Erythroblast (primary cell): ENCODE results near the gene TMEM50B.
"Not testable (repeated sequence)": the region's sequence is repeated elsewhere in the genome, so short reads cannot be mapped to it uniquely, and the experiment has no call there.

Experiments used
- DNase-seq, 2 experiments: peaks; one replicate each; lab custom pipeline; 2025; lab: John Stamatoyannopoulos, UW
- GATA1 ChIP-seq: IDR thresholded peaks from 2 replicates; pipeline ENCODE4 v1.6.1; 2011; ENCODE audit warnings: low read depth, mild to moderate bottlenecking, control low read depth, low read length, moderate library complexity
- POLR2A ChIP-seq: IDR thresholded peaks from 2 replicates; pipeline ENCODE4 v1.6.1; 2011; ENCODE audit warnings: mild to moderate bottlenecking, low read length

Gene TMEM50B

DNA sequence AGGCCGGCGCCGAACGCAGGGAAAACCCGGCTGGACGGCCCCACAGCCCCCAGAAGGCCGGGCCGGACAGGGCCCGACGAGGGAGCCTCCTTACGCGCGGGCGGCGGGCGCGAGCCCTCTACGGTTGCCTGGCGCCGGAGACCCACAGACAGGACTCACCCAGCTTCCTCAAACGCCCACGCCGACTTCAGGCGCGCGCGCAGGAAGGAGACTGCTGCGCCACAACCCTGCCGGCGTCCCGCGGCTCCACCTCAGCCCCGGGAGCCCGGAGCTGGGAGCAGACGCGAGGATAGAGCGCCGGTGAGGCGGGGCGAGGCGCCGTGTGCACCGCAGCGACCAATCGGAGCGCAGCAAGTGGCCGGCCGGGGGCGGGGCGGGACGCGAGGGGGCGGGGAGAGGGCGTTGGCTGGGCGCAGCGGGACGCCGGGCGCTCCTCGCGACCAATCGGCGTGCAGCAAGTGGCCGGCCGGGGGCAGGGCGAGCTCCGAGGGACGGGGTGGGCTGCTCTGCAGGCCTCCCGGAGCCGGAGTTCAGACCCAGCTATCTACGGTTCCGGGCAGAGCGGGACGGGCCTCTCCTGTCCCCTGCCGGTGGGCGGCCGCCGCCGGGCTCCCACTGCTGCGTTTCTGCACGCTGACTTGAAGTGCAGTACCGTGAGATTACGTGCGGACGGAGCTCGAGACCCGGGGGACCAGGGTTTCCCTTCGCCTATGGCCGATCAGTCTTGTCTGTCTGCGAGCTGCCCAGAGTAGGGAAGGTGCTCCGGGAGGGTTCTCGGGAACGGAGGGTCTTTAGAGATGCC is at the start of gene TMEM50B:
Gene TMEM50B, minus strand, starts transcription at position 296 of the 802 bp plus-strand sequence. CDS start 11,089 bp downstream, outside the sequence.
- peak; percentile 97 to 99 for DNase-seq
- peak; percentile 81 for TF ChIP-seq POLR2A
- no peak for TF ChIP-seq GATA1

GRCh38 chr21:33522953-33523349 is 43.2 kb upstream of the TMEM50B start:
- peak; percentile 6 to 27 for DNase-seq

GRCh38 chr21:33522297-33522952 is 42.7 kb upstream of the TMEM50B start:
- TF ChIP-seq POLR2A (no peak), GATA1 (no peak)
- no peak for DNase-seq

More at GRCh38 chr21:33522953-33523349, 43.2 kb upstream of the TMEM50B start:
- TF ChIP-seq POLR2A = no peak
- TF ChIP-seq GATA1 = no peak

DNA sequence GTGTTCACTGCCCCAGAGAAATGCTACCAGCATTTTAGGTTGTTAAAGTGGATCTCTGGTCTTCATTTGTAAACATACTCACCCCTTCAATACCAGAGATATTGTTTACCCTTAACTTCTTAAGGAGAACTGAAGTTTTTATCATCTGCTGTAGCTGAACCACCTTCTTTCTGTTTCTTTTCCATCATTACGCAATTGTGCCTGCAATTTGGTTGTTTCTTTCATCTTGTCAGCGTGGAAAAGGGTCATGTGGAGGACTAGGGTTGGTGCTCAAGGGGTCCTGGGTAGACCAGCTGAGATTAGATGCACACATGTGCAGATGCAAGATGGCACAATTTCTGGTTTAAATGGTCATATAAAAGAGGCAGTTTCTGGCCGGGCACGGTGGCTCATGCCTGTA is 39.1 kb upstream of the TMEM50B start:
- DNase-seq = no peak
- no peak for TF ChIP-seq POLR2A
- no peak for TF ChIP-seq GATA1

DNA sequence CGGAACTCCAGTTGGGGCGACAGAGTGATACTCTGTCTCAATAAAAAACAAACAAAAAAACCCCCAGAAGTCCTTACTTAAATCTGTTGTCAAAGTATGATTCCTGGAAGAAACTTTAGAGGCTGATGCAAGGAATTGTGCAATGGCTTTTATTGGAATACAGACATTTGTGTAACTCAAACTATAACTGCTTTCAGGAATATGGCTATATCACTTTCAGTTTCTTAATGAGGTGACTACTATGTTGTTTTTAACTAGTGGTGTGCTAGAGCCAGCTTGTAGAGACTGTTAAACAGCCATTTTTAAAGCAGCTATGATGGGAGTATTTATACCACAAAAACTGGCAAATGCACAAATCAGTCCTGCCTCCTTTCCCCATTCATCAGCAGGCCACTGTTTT is 34.5 kb upstream of the TMEM50B start:
- TF ChIP-seq POLR2A (no peak), GATA1 (no peak)
- no peak for DNase-seq

DNA sequence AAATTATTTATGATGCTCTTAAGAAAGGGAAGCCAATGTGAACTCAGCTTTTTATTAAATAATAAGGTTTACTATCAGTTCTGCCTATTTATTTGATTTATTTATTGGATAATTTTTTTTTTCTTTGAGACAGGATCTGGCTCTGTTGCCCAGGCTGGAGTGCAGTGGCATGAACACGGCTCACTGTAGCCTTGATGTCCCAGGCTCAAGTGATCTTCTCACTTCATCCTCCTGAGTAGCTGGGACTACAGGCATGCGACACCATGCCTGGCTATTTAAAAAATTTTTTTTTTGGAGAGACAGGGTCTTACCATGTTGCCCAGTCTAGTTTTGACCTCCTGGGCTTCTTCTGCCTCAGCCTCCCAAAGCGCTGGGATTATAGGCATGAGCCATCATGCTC is 32.7 kb upstream of the TMEM50B start:
- DNase-seq = no peak
- TF ChIP-seq GATA1 = no peak
- no peak for TF ChIP-seq POLR2A

DNA sequence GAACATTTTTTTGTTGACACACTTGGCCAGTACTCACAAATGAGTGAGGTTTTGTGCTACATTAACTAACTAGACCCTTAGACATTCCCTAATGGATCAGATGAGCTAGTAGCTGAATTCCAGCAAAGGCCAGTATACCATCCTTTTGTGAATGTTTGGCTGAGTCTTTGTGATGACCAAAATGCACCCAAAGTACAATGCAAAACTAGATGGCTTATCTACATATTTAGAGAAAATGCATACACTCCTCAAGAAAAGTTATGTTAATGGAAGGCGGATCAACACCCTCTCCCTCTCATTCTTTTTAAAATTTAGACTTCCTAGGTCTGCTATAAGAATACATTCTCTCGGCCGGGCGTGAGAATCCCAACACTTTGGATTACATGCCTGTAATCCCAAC is 31.9 kb upstream of the TMEM50B start:
- TF ChIP-seq GATA1 = no peak
- no peak for TF ChIP-seq POLR2A
- DNase-seq = peak in 1 of 2 experiments; percentile 37

DNA sequence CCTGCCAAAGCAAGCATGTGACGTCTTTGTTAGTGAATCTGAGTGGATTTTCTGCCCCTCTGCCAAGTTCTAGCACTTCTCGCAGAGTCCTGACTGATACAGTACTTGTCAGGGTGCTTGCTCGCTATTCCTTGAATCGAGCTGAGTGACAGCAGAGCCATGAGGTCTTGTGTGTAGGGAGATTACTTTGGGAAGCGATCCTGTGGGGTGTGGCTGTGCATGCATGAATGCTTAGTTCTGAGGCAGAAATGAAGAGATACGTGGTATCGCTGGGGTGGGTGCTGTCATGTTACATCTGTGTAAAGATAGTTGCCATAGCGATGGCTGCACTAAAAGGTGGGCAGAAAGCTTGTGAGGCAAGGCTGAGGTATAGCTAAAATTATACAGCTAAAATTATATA is 31.1 kb upstream of the TMEM50B start:
- no peak for TF ChIP-seq POLR2A
- TF ChIP-seq GATA1 = peak; percentile 32

DNA sequence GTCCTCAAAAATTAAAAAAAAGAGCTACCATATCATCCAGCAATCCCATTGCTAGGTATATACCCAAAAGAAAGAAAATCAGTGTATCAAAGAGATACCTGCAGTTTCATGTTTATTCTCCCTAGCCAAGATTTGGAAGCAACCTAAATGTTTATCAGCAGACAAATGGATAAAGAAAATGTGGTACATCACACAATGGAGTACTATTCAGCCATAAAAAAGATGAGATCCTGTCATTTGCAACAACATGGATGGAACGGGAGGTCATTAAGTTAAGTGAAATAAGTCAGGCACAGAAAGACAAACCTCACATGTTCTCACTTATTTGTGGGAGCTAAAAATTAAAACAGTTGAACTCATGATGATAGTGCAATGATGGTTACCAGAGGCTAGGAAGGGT is 27.2 kb upstream of the TMEM50B start:
- DNase-seq = not testable (repeated sequence)

More for the DNA sequence above, 31.1 kb upstream of the TMEM50B start:
- DNase-seq = peak; percentile 89 to 96

DNA sequence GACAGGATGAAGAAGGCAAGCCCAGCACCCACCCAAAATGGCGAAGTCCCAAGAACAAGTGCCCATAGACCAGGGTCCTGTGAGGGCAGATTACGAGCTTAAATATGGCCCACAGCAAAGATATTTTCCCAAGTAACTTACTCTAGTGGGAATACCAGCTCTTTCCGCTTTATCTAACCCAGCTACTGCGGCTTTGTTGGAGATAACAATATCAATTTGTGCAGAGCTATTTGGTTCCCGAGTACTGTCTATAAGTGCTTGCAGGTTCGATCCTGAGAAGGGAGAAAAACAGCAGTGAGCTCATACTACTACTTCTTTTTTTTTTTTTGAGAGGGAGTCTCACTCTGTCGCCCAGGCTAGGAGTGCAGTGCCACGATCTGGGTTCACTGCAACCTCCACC is 26.1 kb upstream of the TMEM50B start:
- DNase-seq = peak; percentile 45 to 67
- TF ChIP-seq GATA1 (no peak), POLR2A (no peak)

- TF ChIP-seq GATA1 (no peak), POLR2A (no peak)
- peak in 1 of 2 experiments; percentile 12 for DNase-seq
Observed at GRCh38 chr21:33496345-33496744, 16.6 kb upstream of the TMEM50B start.

DNA sequence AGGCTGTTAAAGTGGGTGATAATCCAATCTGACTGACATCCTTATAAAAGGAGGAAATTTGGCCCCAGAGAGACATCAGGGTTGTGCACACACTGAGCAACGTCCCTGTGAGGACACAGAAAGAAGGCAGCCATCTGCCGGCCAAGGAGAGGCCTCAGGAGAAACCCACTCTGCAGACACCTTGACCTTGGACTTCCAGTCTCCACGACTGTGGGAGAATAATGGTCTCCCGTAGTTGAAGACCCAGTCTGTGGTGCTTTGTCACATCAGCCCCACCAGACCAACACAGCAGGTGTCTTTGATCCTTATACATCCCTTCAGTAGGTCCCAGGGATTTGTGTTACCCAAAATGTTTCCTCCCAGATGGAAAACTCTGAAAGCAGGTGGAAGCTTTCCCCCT is 16.0 kb upstream of the TMEM50B start:
- no peak for TF ChIP-seq POLR2A
- TF ChIP-seq GATA1 = no peak
- DNase-seq = no peak

DNA sequence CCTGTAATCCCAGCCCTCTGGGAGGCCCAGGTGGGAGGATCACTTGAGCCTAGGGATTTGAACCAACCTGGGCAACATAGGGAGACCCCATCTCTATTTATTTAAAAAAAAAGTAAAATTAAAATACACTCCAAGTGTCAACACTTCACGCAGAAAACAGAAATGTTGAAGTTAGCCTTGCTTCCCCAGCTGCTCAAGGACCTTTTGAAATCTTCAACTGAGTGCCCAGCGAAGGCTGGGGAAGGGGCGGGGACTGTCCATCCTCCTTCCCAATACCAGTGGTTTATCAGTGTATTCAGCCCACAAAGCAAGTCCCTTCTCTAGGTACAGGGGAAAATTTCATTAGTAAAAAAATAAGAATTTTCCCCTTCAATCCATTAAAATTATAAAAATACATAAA is 14.0 kb upstream of the TMEM50B start:
- no peak for DNase-seq
- TF ChIP-seq GATA1 = no peak
- no peak for TF ChIP-seq POLR2A

GRCh38 chr21:33492571-33492970 is 12.8 kb upstream of the TMEM50B start:
- DNase-seq = peak in 1 of 2 experiments; percentile 51
- no peak for TF ChIP-seq POLR2A
- no peak for TF ChIP-seq GATA1
